Spleen (tissue), 7 donors: ENCODE data around the gene NFE2L2.

ENCODE experiments used
- CTCF ChIP-seq, 11 experiments: fragments of 200-600 bp in 7 of 11; fragments of 450-650 bp in 4 of 11; sonication (generic) in 4 of 11; IDR thresholded peaks in 8 of 11; conservative IDR thresholded peaks in 3 of 11; 1 replicate in 7 of 11; 2 replicates in 4 of 11; pipeline versions ENCODE4 v1.4.0 to v1.8.0; 2016 to 2021; ENCODE audit warnings: antibody characterized with exemption in 11 of 11, inconsistent platforms in 4 of 11, mild to moderate bottlenecking in 1 of 11
- POLR2A ChIP-seq, 3 donors: fragments of 450-650 bp; IDR thresholded peaks; one replicate each; pipeline ENCODE4 v1.5.1; 2017; ENCODE audit warnings: antibody characterized with exemption in 3 of 3, mild to moderate bottlenecking in 1 of 3
- donor health status: DM: no; HTN: no; CAD: no; lungs with moderate emphysema.
- donor health status: DM: no; HTN: no; CAD: no.
- donor health status: DM: no; HTN: no; CAD: no.

GRCh38 chr2:177282181-177282641 lies 17.7 kb upstream of the NFE2L2 start:
- TF ChIP-seq CTCF (IDR thresholded peaks at IDR 0.05 in 8 of 11, conservative IDR thresholded peaks at IDR 0.05 in 3 of 11): no peak
- TF ChIP-seq POLR2A (IDR thresholded peaks at IDR 0.05): no peak
